ENCODE data around the gene CCDC88B.

DNA sequence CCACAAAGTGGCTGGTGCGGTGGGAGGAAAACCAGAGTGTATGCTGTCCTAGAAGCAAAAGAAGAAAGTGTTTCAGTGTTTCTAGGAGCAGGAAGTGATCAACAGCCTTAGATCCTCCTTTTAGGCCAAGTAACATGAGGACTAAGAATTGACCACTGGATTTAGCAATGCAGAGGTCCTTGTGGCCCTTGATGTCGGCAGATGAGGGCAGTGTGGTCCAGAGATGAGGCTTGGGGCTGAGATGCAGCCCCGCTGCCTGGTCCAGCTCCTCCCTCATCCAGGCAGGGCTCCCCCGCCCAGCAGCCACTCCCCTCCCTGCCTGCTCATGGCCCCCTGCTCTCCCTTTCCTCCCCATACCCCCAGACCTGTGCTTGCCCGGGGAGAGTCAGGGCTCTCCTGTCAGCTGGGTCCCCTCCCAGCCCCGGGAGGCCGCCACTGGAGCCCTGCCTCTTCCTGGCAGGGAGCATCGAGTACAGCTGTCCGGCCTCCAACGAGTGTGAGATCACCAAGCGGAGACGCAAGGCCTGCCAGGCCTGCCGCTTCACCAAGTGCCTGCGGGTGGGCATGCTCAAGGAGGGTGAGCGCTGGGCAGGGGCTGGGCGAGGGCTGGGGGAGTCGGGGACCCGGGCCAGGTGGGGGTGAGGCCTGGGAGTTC is 26.4 kb upstream of the CCDC88B start:
- TF ChIP-seq, protein P1, sequence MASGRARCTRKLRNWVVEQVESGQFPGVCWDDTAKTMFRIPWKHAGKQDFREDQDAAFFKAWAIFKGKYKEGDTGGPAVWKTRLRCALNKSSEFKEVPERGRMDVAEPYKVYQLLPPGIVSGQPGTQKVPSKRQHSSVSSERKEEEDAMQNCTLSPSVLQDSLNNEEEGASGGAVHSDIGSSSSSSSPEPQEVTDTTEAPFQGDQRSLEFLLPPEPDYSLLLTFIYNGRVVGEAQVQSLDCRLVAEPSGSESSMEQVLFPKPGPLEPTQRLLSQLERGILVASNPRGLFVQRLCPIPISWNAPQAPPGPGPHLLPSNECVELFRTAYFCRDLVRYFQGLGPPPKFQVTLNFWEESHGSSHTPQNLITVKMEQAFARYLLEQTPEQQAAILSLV (tag; IDR thresholded peaks at IDR 0.05) = no peak
- TF ChIP-seq MAFK (IDR thresholded peaks at IDR 0.05; ENCODE audit: low read length) = no peak
- TF ChIP-seq, protein P2, sequence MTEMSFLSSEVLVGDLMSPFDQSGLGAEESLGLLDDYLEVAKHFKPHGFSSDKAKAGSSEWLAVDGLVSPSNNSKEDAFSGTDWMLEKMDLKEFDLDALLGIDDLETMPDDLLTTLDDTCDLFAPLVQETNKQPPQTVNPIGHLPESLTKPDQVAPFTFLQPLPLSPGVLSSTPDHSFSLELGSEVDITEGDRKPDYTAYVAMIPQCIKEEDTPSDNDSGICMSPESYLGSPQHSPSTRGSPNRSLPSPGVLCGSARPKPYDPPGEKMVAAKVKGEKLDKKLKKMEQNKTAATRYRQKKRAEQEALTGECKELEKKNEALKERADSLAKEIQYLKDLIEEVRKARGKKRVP (CRISPR knock-in tag; IDR thresholded peaks at IDR 0.05) = no peak
- no peak for TF ChIP-seq KDM2B (CRISPR knock-in tag; IDR thresholded peaks at IDR 0.05)
- TF ChIP-seq SP1 (CRISPR knock-in tag; IDR thresholded peaks at IDR 0.05) = no peak
- TF ChIP-seq, protein P3, sequence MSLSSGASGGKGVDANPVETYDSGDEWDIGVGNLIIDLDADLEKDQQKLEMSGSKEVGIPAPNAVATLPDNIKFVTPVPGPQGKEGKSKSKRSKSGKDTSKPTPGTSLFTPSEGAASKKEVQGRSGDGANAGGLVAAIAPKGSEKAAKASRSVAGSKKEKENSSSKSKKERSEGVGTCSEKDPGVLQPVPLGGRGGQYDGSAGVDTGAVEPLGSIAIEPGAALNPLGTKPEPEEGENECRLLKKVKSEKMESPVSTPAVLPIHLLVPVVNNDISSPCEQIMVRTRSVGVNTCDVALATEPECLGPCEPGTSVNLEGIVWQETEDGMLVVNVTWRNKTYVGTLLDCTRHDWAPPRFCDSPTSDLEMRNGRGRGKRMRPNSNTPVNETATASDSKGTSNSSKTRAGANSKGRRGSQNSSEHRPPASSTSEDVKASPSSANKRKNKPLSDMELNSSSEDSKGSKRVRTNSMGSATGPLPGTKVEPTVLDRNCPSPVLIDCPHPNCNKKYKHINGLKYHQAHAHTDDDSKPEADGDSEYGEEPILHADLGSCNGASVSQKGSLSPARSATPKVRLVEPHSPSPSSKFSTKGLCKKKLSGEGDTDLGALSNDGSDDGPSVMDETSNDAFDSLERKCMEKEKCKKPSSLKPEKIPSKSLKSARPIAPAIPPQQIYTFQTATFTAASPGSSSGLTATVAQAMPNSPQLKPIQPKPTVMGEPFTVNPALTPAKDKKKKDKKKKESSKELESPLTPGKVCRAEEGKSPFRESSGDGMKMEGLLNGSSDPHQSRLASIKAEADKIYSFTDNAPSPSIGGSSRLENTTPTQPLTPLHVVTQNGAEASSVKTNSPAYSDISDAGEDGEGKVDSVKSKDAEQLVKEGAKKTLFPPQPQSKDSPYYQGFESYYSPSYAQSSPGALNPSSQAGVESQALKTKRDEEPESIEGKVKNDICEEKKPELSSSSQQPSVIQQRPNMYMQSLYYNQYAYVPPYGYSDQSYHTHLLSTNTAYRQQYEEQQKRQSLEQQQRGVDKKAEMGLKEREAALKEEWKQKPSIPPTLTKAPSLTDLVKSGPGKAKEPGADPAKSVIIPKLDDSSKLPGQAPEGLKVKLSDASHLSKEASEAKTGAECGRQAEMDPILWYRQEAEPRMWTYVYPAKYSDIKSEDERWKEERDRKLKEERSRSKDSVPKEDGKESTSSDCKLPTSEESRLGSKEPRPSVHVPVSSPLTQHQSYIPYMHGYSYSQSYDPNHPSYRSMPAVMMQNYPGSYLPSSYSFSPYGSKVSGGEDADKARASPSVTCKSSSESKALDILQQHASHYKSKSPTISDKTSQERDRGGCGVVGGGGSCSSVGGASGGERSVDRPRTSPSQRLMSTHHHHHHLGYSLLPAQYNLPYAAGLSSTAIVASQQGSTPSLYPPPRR (CRISPR knock-in tag; IDR thresholded peaks at IDR 0.05; ENCODE audit: borderline replicate concordance) = no peak
- TF ChIP-seq BDP1 (IDR thresholded peaks at IDR 0.05; ENCODE audit: insufficient read depth, insufficient read length) = no peak
- TF ChIP-seq WHSC1 (IDR thresholded peaks at IDR 0.05; ENCODE audit: low read length) = no peak
- no peak for TF ChIP-seq POLR2A (conservative IDR thresholded peaks at IDR 0.05)
- TF ChIP-seq TAF1 (IDR thresholded peaks at IDR 0.05; ENCODE audit: control insufficient read depth, extremely low read depth, insufficient read depth, low read length, severe bottlenecking) = no peak
- no peak for TF ChIP-seq POLR2AphosphoS5 (IDR thresholded peaks at IDR 0.05; ENCODE audit: control insufficient read depth, insufficient read depth, low read depth, low read length)
